ENCODE results near the gene CLEC16A.

GRCh38 chr16:10957771-10958482 lies 13.6 kb downstream of the CLEC16A start:
- TF ChIP-seq POLR2A (IDR thresholded peaks at IDR 0.05), result no peak
- no peak for TF ChIP-seq POLR2AphosphoS5 (IDR thresholded peaks at IDR 0.05)

All from breast epithelium (tissue), 3 donors.